IPS-20b (cell line): Measurements from ENCODE around the gene ZNF296.

ENCODE experiments used
- H3K27ac ChIP-seq: one replicate; pipeline ENCODE4 v1.5.1; 2013; ENCODE audit warnings: low read length
- H3K27me3 ChIP-seq: 2 replicates; pipeline ENCODE4 v1.6.1; 2013; ENCODE audit warnings: mild to moderate bottlenecking, low read length, inconsistent platforms; ENCODE audit not compliant: insufficient read depth
- H3K36me3 ChIP-seq: 2 replicates; pipeline ENCODE4 v1.6.1; 2013; ENCODE audit warnings: low read depth, mild to moderate bottlenecking, inconsistent platforms, low read length, moderate library complexity; ENCODE audit not compliant: insufficient read depth
- H3K4me1 ChIP-seq: 2 replicates; pipeline ENCODE4 v1.6.1; 2013; ENCODE audit warnings: mild to moderate bottlenecking, control low read depth, inconsistent platforms, low read length, moderate library complexity; ENCODE audit not compliant: insufficient read depth
- H3K4me3 ChIP-seq: 2 replicates; pipeline ENCODE4 v1.5.1; 2013; ENCODE audit warnings: mild to moderate bottlenecking, low read length, inconsistent platforms
- H3K9ac ChIP-seq: 2 replicates; pipeline ENCODE4 v1.6.1; 2013; ENCODE audit warnings: low read depth, mild to moderate bottlenecking, inconsistent platforms, low read length, moderate library complexity
- H3K9me3 ChIP-seq: 2 replicates; pipeline ENCODE4 v1.6.1; 2013; ENCODE audit warnings: mild to moderate bottlenecking, low read depth, low read length, inconsistent platforms; ENCODE audit not compliant: insufficient read depth

The ZNF296 gene

DNA sequence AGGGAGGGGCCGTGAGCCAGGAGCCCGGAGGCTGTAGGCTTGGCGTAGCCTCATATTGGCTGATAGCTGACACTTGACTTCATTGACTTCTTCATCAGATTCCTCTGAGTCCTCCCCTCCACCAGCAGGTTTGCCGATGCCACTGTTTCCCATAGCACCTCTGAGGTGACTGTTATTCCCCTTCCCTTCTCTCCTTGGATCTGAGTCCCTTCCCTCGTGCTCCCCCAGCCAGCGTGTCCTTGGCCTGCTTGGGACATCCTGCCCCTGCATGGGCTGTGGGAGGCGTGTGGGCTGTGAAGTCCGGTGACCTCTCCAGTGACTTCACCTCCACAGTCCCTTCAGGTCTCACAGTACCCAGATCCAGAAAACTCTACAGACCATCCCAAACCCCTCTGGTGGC lies 25.5 kb upstream of the ZNF296 start:
- peaks cover 31% of the 10 kb centered on the region; the same call in 1 of the 2 replicates for H3K4me1 ChIP-seq
- no peak overlapping the region for H3K4me3 ChIP-seq
- no peak overlapping the region; the same call in 1 of the 2 replicates for H3K9ac ChIP-seq
- no peaks in the 10 kb centered on the region for H3K9me3 ChIP-seq
- H3K36me3 ChIP-seq, result no peaks in the 10 kb centered on the region
- H3K27ac ChIP-seq, result no peak overlapping the region
- H3K27me3 ChIP-seq, result no peaks in the 10 kb centered on the region

DNA sequence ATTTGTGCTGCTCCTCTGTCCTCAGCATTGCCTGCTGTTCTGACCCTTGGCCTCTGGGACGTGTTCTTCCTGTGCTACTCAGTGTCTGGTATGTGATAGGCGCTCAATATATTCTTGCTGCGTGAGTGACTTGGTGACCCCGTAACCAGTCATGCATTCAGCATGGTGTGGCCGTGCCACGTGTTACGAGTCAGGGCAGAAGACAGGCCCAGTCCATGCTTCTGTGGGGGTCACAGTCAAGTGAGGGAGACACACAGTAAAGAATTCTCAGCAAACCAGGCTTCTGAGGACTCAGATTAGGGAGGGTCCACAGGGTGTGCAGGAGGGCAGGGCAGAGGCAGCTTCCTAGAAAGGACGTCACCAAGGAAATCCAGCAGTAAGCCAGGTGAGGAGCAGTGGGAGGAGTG lies 24.6 kb upstream of the ZNF296 start:
- Histone ChIP-seq H3K9ac (no peak overlapping the region; the same call in 1 of the 2 replicates), H3K27me3 (no peaks in the 10 kb centered on the region), H3K9me3 (no peaks in the 10 kb centered on the region), H3K27ac (no peak overlapping the region), H3K4me3 (no peak overlapping the region), H3K4me1 (peaks cover 31% of the 10 kb centered on the region; the same call in 1 of the 2 replicates), H3K36me3 (peaks cover 2% of the 10 kb centered on the region; the same call in 1 of the 2 replicates)

DNA sequence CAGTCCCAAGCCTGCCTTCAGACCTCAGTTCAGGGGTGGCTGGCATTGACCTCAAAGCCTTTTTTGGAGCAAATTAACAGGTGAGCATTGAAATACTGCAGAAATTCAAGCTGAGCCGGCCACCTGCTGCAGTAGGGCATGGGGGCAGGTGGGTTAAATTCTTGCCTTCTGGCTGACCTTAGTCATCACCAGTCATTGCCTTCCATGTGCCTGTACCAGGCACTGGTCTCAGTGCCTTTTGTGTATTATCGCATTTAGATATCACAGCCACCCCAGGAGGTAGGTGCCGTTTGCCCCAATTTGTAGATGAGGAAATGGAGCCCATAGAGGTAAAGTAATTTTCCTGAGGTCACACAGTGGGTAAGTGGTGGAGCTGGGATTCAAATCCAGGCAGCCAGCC lies 23.9 kb upstream of the ZNF296 start:
- H3K36me3 ChIP-seq, result peaks cover 7% of the 10 kb centered on the region; the same call in 1 of the 2 replicates
- no peaks in the 10 kb centered on the region for H3K9me3 ChIP-seq
- no peak overlapping the region for H3K27ac ChIP-seq
- peaks cover 31% of the 10 kb centered on the region; the same call in 1 of the 2 replicates for H3K4me1 ChIP-seq
- H3K9ac ChIP-seq, result no peak overlapping the region
- H3K4me3 ChIP-seq, result no peak overlapping the region
- H3K27me3 ChIP-seq, result no peaks in the 10 kb centered on the region

DNA sequence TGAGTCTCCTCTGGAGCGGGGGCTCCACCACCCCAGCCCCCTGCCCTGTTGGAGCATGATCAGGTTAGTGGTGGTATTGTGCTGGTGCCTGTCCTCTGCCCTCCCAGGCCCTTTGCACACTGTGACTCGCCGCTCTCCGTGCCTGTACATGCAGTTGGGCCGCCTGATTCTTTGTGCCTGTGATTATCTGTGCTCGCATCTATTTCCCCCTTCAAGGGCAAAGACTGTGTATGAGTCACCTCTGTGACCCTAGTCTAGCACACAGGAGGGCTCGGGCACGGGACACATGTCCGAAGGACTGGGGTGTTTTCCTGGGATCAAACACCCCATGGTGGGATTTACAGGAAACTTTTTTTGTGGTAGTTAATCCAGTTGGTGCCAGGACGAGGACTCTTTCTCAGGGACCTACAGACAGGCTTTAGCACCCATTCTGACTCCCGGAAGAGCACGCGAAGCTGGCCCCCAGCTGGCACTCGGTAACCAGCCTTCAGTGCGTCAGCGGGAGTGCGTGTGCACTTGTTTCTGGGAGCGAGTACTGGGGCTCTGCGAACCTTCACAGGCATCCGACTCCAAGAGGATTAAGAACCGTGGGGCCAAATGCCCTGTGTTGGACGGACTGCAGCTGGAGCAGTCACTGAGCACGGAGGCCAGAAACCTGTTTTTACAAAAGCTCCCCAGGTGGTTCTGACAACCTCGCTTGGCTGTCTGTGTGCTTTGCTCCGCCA lies 23.4 kb upstream of the ZNF296 start:
- Histone ChIP-seq H3K36me3 (peaks cover 7% of the 10 kb centered on the region), H3K4me3 (no peak overlapping the region), H3K9ac (no peak overlapping the region; the same call in 1 of the 2 replicates), H3K9me3 (no peaks in the 10 kb centered on the region), H3K4me1 (peaks cover 31% of the 10 kb centered on the region; the same call in 1 of the 2 replicates), H3K27me3 (no peaks in the 10 kb centered on the region), H3K27ac (no peak overlapping the region)

DNA sequence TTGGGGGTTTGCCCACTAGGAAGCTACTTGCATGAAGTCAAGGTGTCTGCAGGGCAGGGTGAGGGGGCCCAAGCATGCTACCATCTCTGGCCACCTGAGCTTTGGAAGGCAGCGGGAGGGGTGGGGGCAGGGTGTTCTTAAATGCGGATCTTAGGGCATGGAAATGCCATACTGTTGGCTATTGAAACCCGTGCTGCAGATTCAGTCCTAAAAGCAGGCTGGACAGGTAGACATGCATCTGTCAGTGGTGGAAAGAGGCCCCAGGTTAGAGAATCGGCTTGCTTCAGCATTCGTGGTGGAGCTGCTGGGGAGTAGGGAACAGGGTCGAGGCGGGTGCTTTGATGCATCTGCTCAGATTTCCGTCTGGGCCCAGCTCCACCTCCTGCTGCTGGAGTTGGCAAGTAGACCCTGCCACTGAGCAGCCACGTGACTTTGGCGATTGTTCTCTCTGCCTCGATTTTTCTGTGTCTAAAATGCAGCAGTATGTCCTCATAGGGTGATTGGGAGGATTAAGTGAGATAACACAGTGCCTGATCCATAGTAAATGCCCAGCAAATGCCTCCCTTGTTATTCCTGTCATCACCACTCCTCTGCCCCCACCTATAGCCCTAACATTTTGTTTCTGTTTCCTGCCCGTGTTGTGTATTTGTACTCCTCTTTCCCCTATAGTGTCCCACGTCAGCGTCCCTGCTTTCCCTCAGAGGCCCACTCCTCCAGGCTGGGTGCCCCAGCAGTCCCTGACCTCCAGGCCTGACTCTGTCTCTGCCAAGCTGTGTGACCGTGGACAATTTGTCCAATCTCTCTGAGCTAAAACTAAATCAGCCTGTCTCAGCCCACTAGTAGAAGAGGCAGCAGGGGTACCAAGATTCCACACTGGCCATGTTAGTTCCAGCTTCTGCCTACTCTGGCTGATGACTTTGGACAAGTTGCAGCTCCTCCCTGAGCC lies 22.5 kb upstream of the ZNF296 start:
- H3K27ac ChIP-seq, result no peak overlapping the region
- H3K36me3 ChIP-seq, result peaks cover 7% of the 10 kb centered on the region
- H3K4me1 ChIP-seq, result peaks cover 37% of the 10 kb centered on the region
- H3K27me3 ChIP-seq, result no peaks in the 10 kb centered on the region
- H3K9ac ChIP-seq, result no peak overlapping the region; the same call in 1 of the 2 replicates
- no peaks in the 10 kb centered on the region for H3K9me3 ChIP-seq
- H3K4me3 ChIP-seq, result no peak overlapping the region

DNA sequence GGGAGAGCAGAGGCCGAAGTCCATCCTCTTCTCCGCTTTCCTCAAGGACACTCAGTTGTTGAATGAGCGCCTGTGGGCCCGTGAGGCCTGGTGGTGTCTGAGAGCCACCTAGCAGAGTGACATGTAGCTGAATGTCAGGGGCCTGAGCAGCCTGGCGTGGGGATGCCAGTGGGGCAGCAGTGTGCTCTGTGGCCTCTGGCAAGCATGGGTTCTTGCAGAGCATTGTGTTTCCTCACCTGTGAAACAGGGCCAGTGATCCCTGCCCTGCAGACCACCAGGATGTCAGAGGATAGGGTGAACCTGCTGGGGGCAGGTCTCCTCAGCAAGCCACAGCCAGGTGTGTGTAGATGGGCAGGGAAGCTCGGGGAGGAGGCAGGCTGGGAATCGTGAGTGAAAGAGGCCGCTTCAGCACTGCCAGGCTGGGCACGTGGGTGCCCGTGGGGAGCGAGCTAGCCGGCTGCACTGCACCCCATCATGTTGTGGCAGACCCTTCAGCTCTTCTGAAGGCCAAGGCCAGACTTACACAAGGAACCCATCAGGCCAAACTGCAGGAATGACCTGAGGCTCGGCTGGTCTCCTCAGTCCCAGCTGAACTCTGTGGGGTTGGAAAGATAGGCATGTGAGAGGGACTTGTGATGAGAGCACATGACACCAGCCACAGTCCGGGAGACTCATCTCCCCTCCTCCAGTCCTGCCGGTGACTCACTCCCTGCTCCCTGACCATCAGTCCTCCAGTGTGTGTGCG lies 21.7 kb upstream of the ZNF296 start:
- Histone ChIP-seq H3K4me1 (peaks cover 33% of the 10 kb centered on the region), H3K4me3 (no peak overlapping the region), H3K9me3 (no peaks in the 10 kb centered on the region), H3K27me3 (no peaks in the 10 kb centered on the region), H3K9ac (no peak overlapping the region), H3K27ac (no peak overlapping the region), H3K36me3 (peaks cover 7% of the 10 kb centered on the region)

DNA sequence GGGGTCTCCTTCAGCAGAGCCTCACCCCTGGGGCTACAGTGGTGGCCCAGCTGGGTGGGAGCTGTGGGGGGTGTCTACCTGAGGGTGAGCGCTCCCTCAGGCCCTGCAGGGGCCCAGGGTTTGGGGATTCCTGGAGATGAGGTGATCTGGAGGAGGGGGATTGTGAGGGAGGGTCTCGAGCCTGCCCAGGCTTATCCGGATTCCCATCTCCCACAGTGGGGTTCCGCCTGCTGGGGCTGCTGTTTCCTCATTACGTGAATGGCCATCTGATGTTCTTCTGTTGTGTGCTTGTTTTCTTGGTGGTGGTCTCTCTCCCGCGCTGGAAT lies 21.1 kb upstream of the ZNF296 start:
- no peak overlapping the region for H3K9ac ChIP-seq
- no peak overlapping the region for H3K4me3 ChIP-seq
- H3K27ac ChIP-seq, result no peak overlapping the region
- no peaks in the 10 kb centered on the region for H3K9me3 ChIP-seq
- no peaks in the 10 kb centered on the region for H3K27me3 ChIP-seq
- peaks cover 30% of the 10 kb centered on the region for H3K4me1 ChIP-seq
- H3K36me3 ChIP-seq, result peaks cover 7% of the 10 kb centered on the region

DNA sequence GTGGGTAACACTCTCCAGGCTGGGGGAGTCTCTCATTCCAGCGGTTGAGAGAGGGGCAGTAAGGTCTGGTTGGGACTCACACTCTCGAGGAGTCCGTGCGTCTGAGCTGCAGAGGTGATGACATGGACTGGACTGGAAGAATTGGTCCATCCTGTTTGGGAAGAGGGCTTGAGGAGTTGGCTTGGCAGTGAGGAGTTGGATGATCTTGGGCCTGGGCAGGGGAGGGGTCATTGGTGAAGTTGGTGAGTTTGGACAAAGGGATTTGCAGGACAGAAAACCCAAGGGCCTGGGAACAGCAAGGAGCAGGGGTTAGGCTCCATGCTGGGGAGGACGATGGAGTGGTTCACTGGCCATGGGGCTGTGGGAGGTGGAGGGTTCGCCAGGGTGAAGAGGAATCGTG lies 20.4 kb upstream of the ZNF296 start:
- no peaks in the 10 kb centered on the region for H3K9me3 ChIP-seq
- H3K4me3 ChIP-seq, result no peak overlapping the region
- no peak overlapping the region for H3K9ac ChIP-seq
- no peak overlapping the region for H3K27ac ChIP-seq
- peaks cover 30% of the 10 kb centered on the region for H3K4me1 ChIP-seq
- H3K27me3 ChIP-seq, result no peaks in the 10 kb centered on the region
- H3K36me3 ChIP-seq, result peaks cover 7% of the 10 kb centered on the region

DNA sequence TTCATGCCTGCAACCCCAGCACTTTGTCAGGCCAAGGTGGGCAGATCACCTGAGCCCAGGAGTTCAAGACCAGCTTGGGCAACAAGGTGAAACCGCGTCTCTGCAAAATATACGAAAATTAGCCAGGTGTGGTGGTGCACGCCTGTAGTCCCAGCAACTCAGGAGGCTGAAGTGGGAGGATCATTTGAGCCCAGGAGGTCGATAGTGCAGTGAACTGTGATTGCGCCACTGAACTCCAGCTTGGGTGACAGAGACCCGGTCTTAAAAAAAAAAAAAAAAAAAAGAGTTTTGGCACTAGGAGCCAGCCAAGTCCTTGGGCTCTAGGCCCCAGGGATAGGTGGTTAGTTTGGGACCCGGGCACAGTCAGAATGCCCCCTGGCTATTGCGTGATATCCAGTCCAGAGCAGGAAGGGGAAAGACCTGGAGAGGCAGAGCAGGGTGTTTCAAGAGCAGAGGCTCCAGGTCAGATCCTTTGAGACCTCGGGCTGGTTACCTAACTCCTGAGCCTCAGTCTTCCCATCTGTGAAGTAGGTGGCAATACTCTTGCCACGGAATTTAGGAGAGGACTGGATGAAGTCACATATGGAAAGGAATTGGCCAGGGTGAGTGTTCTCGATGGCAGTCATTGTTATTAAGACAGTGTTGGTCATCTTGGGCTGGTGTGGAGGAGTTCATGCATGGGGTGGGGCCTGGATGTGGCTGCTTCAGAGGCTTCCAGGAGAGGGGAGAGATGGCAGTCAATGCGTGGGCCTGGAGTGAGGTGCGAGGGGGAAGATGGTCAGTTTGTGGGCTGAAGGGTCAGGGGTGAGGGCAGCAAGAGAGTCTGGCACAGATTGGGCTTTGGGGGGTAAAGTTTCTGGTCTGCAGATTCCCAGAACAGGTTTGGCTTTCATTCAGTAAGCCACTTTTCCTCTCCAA lies 19.5 kb upstream of the ZNF296 start:
- H3K4me1 ChIP-seq, result peaks cover 30% of the 10 kb centered on the region
- no peak overlapping the region for H3K9ac ChIP-seq
- H3K27me3 ChIP-seq, result no peaks in the 10 kb centered on the region
- H3K9me3 ChIP-seq, result no peaks in the 10 kb centered on the region
- no peak overlapping the region for H3K27ac ChIP-seq
- H3K36me3 ChIP-seq, result peaks cover 9% of the 10 kb centered on the region
- H3K4me3 ChIP-seq, result no peak overlapping the region

DNA sequence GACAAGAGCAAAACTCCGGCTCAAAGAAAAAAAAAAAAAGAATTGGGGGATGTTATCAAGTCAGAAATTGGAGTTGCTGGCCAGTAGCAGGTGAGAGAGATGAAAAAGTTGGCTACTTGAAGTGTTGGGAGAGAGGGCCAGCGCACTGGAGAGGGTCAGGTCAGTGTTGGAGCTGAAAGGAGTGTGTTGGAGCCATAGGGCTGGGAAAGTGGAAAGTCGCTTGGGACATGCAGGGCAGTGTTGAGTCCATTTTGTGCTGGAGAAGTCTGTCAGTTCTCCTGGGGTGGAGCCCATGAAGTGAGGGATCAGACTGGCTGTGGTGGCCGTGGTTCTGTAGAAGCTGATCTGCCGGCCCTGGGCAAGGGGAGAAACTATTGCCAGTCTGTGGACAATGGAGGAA lies 18.4 kb upstream of the ZNF296 start:
- Histone ChIP-seq H3K9me3 (no peaks in the 10 kb centered on the region), H3K36me3 (peaks cover 19% of the 10 kb centered on the region), H3K27me3 (no peaks in the 10 kb centered on the region), H3K9ac (no peak overlapping the region; the same call in 1 of the 2 replicates), H3K27ac (no peak overlapping the region), H3K4me1 (peaks cover 26% of the 10 kb centered on the region), H3K4me3 (0 out of 2 replicates have a peak overlapping the region, but pooled peaks have one; percentile 18)
